Neutrophil (primary cell): ENCODE results near the gene CRYGA.

Experiments
- H3K27ac ChIP-seq: fragments of 200-600 bp; sonication (generic); 2 replicates; pipeline ENCODE4 v1.5.1; 2016; ENCODE audit warnings: mild to moderate bottlenecking, moderate library complexity
- H3K27me3 ChIP-seq: fragments of 200-600 bp; sonication (generic); 2 replicates; pipeline ENCODE4 v1.6.0; 2016; ENCODE audit warnings: mild to moderate bottlenecking
- H3K36me3 ChIP-seq: fragments of 200-600 bp; sonication (generic); 2 replicates; pipeline ENCODE4 v1.5.1; 2017
- H3K4me1 ChIP-seq, 2 experiments: fragments of 200-600 bp in 1 of 2; sonication (generic) in 1 of 2; 1 replicate in 1 of 2; 2 replicates in 1 of 2; pipeline versions ENCODE4 v1.5.1 to v1.6.1; 2013 to 2016; ENCODE audit warnings: low read depth in 1 of 2, low read length in 1 of 2, mild to moderate bottlenecking in 1 of 2, moderate library complexity in 1 of 2; ENCODE audit not compliant: control insufficient read depth in 1 of 2, insufficient read depth in 1 of 2
- H3K4me3 ChIP-seq, 2 experiments: fragments of 200-600 bp in 1 of 2; sonication (generic) in 1 of 2; 1 replicate in 1 of 2; 2 replicates in 1 of 2; pipeline ENCODE4 v1.5.1; 2013 to 2016; ENCODE audit warnings: low read depth in 1 of 2, low read length in 1 of 2, mild to moderate bottlenecking in 1 of 2, moderate library complexity in 1 of 2
- H3K9me3 ChIP-seq: fragments of 200-600 bp; sonication (generic); 2 replicates; pipeline ENCODE4 v1.5.1; 2016
- CTCF ChIP-seq: fragments of 200-600 bp; sonication (generic); IDR thresholded peaks from 2 replicates; pipeline ENCODE4 v1.5.1; 2016; ENCODE audit warnings: antibody characterized with exemption

The CRYGA gene

GRCh38 chr2:208163489-208163888, at the start of gene CRYGA:
Gene CRYGA (minus strand): TSS chr2:208163589. CDS start chr2:208163556, 33 bp downstream.
- TF ChIP-seq CTCF = no peak
- H3K4me1 ChIP-seq = no peaks in the 10 kb centered on the region
- no peak within 1 kb of the TSS for H3K4me3 ChIP-seq
- H3K27me3 ChIP-seq = no peaks in the 10 kb centered on the region
- no peaks in the 10 kb centered on the region for H3K9me3 ChIP-seq
- no peak within 1 kb of the TSS for H3K27ac ChIP-seq
- H3K36me3 ChIP-seq = no peaks in the 10 kb centered on the region

DNA sequence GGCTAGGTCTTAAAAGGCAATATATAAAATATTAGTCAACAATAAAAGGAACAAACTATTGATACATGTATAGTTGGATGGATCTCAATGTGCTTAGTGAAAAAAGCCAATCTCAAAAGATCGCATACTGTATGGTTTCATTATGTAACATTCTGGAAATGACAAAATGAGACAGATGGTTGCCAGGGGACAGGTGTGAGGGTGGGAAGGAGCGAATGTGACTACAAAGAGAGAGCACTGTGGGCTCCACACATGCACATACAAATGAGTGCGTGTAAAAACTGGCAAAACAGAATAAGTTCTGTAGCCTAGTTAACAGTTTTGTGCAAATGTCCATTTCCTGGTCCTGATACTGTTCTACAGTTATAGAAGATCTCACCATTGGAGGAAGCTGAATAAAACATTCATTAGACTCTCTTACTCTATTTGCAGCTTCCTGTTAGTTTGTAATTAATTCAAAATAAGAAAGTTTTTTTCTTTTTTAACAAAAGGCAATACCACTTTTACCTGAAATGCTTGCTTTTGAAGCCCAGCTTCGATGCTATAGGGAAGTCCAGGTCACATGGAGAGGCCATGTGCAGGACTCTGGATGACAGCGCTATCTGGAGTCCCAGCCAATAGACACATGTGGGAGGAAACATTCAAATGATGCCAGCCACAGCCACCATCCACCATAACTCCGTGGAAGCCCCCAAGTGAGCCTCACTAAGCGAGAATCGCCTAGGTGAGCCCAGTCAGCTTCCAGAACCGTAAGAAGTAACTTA, 47.5 kb upstream of the CRYGA start:
- Histone ChIP-seq H3K4me1 (no peaks in the 10 kb centered on the region), H3K9me3 (no peaks in the 10 kb centered on the region), H3K36me3 (no peaks in the 10 kb centered on the region), H3K27ac (no peak overlapping the region), H3K4me3 (no peak overlapping the region), H3K27me3 (no peaks in the 10 kb centered on the region)
- TF ChIP-seq CTCF = no peak

DNA sequence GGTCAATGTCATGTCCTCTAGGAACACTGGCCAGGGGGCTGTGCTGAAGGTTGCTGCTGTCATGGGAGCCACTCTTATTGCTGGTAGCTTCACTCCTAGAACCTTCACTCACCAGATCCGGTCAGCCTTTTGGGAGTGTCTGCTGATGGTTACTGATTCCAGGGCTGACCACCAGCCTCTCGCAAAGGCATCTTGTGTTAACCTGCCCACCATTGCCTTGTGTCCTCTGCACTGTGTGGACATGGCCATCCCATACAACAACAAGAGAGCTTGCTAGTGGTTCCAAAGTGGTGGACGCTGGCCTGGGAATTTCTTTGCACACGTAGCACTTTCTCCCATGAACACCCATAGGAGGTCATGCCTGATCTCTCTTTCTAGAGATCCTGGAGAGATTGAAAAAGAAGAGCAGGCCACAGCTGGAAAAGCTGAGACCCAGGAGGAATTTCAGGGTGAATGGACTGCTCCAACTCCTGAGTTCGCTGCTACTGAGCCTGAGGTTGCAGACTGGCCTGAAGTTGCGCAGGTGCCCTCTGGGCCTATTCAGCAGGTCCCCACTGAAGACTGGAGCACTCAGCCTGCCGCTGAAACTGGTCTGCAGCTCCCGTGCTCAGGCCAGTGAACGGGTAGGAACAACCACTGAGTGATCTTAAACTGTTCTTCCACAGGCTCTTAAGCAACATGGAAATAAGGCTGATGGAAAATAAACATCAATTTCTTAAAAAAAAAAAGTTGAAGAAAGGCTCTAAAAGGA, 45.1 kb upstream of the CRYGA start:
- Histone ChIP-seq H3K36me3 (no peaks in the 10 kb centered on the region), H3K9me3 (no peaks in the 10 kb centered on the region)
- no peak for TF ChIP-seq CTCF

GRCh38 chr2:208207769-208208168, 44.4 kb upstream of the CRYGA start:
- H3K4me3 ChIP-seq = no peak overlapping the region
- no peak overlapping the region for H3K27ac ChIP-seq
- no peak for TF ChIP-seq CTCF
- no peaks in the 10 kb centered on the region for H3K9me3 ChIP-seq
- peaks cover 4 to 6% of the 10 kb centered on the region in 2 experiments for H3K4me1 ChIP-seq
- H3K36me3 ChIP-seq = no peaks in the 10 kb centered on the region
- H3K27me3 ChIP-seq = no peaks in the 10 kb centered on the region

More for the DNA sequence above, 45.1 kb upstream of the CRYGA start:
- Histone ChIP-seq H3K27ac (no peak overlapping the region), H3K27me3 (no peaks in the 10 kb centered on the region), H3K4me1 (peaks cover 4 to 6% of the 10 kb centered on the region in 2 experiments), H3K4me3 (no peak overlapping the region)

- no peaks in the 10 kb centered on the region for H3K27me3 ChIP-seq
- peaks cover 4 to 6% of the 10 kb centered on the region in 2 experiments for H3K4me1 ChIP-seq
- no peaks in the 10 kb centered on the region for H3K36me3 ChIP-seq
- no peak overlapping the region for H3K27ac ChIP-seq
- H3K9me3 ChIP-seq = no peaks in the 10 kb centered on the region
- TF ChIP-seq CTCF = no peak
- H3K4me3 ChIP-seq = no peak overlapping the region
These were observed 40.8 kb upstream of the CRYGA start for GRCh38 chr2:208204166-208204565.
